Epithelial cell of proximal tubule (primary cell): Measurements from ENCODE around the gene CHN1. TPM values are rescaled to one million over a fixed set of nuclear protein-coding genes. Genes with fewer than 3 reads are reported as not detected.

ENCODE experiments used
- DNase-seq: peaks from one replicate; pipeline ENCODE4 v3.0.0-alpha.2; 2011; ENCODE audit warnings: low read depth
- H3K4me3 ChIP-seq: 2 replicates; pipeline ENCODE4 v1.5.1; 2011; ENCODE audit warnings: low read depth, mild to moderate bottlenecking, low read length
- total RNA-seq: library from RNA; depleted of rRNA; stranded (reverse); fragments of >200 nt; gene quantifications from 2 replicates; pipeline ENCODE4 v1.2.3, GENCODE V29; 2015
- TF ChIP-seq, protein P1 (sequence below): conservative IDR thresholded peaks from 2 replicates; pipeline ENCODE4 v1.5.1; 2012; ENCODE audit warnings: low read depth, mild to moderate bottlenecking, low read length

The CHN1 gene
- total RNA-seq, 1 donor from 2014 or later = 22.5 TPM

DNA sequence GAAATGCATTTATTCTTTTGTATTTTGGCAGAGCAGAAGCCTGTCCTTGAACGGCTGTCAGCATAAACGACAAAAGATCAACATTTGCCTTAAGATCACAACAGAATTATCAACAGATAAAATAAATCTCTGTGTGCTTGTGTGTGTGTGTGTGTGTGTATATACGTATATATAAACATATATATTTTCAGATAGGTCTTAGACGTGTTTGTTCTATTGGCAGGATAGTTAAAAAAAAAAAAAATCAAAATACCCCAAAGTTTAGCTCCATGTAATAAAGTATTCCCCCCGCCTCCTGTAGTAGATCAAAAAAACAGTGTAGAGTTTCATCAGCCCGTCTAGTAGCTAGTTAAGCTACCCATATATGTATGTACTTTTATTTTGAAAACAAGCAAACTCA lies 107.9 kb downstream of the CHN1 start:
- H3K4me3 ChIP-seq = no peak overlapping the region
- no peak for DNase-seq
- TF ChIP-seq, protein P1, sequence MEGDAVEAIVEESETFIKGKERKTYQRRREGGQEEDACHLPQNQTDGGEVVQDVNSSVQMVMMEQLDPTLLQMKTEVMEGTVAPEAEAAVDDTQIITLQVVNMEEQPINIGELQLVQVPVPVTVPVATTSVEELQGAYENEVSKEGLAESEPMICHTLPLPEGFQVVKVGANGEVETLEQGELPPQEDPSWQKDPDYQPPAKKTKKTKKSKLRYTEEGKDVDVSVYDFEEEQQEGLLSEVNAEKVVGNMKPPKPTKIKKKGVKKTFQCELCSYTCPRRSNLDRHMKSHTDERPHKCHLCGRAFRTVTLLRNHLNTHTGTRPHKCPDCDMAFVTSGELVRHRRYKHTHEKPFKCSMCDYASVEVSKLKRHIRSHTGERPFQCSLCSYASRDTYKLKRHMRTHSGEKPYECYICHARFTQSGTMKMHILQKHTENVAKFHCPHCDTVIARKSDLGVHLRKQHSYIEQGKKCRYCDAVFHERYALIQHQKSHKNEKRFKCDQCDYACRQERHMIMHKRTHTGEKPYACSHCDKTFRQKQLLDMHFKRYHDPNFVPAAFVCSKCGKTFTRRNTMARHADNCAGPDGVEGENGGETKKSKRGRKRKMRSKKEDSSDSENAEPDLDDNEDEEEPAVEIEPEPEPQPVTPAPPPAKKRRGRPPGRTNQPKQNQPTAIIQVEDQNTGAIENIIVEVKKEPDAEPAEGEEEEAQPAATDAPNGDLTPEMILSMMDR = no peak

DNA sequence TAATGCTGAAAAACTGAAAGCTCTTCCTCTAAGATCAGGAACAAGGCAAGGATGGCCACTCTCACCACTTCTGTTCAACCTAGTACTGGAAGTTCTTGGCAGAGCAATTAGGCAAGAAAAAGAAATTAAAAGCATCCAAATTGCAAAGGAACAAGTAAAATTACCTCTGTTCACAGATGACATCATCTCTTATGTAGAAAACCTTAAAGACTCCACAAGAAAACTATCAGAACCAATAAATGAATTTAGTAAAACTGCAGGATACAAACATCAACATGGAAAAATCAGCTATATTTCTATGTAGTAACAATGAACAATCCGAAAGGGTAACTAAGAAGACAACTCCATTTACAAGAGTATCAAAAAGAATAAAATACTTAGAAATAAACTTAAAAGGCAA lies 112.2 kb downstream of the CHN1 start:
- TF ChIP-seq, protein P1 = no peak
- no peak for DNase-seq
- no peak overlapping the region for H3K4me3 ChIP-seq

DNA sequence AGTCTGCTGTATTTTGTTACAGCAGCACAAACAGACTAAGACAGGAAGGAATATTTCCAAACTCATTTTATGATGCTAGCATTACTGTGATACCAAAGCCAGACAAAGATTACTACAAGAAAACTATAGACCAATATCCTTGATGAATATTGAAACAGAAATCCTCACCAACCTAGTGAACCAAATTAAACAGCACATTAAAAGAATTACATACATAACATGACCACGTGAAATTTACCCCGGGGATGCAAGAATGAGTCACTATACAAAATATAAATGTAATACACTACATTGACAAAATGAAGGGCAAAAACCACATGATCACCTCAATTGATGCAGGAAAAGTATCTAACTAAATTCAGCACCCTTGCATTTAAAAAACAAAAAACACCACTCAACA lies 112.6 kb downstream of the CHN1 start:
- TF ChIP-seq, protein P1 = no peak
- H3K4me3 ChIP-seq = no peak overlapping the region
- DNase-seq = no peak

DNA sequence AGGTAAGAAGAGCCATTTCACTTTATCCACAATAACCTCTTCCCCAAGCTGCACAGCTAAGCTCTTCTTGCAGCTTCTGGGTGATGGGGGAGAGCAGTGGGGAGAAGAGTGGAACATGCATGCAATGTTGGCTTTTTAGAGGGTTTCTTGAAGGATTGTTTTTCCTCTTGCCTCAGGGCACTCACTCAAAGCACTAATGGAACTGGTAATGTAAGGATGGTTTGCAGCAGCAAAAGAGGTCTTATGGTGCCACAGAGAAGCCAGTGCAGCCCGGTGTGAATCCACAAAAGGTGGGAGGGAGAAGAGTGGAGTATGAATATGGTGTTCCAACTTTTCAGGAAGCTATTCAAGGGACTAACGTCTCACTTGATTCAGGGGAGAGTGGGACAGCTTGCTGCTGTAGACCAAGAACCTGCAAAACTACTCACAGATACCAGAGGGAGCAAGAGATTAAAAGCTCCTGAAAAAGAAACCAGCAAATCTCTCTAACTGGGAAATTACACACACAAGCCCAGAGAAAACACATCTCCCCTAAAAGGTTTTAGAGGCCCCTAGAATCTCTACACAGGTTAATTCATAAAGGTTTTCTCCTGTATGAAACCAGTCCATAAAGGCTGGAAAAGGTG lies 116.4 kb downstream of the CHN1 start:
- TF ChIP-seq, protein P1 = peak; percentile 40
- no peak overlapping the region for H3K4me3 ChIP-seq
- no peak for DNase-seq

- no peak for DNase-seq
- no peak overlapping the region for H3K4me3 ChIP-seq
- TF ChIP-seq, protein P1 = no peak
Observed at GRCh38 chr2:174888146-174888545, 117.0 kb downstream of the CHN1 start.

GRCh38 chr2:174882416-174882815 lies 122.8 kb downstream of the CHN1 start:
- DNase-seq = no peak
- no peak overlapping the region for H3K4me3 ChIP-seq
- TF ChIP-seq, protein P1 = no peak

GRCh38 chr2:174881678-174882077 lies 123.5 kb downstream of the CHN1 start:
- no peak for DNase-seq
- H3K4me3 ChIP-seq = no peak overlapping the region
- TF ChIP-seq, protein P1 = no peak
